ENCODE data around the gene TAS2R46. TPM values are rescaled to one million over a fixed set of nuclear protein-coding genes. Genes with fewer than 3 reads are reported as not detected.

Gene TAS2R46
- total RNA-seq, 1 experiment from 2014 or later = 0.46 TPM

DNA sequence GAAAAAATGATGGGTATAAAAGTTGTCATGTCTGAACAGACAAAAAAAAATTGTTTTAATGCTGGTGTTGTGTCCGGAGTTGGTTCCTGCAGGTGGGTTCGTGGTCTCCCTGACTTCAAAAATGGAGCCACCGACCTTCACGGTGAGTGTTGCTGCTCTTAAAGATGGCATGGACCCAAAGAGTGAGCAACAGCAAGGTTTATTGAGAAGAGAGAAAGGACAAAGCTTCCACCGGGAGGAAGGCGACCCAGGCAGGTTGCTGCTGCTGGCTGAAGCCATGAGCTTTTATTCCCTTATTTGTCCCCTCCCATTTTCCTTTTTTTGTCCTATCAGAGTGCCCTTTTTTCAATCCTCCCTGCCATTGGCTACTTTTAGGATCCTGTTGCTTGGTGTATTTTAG is 30.8 kb downstream of the TAS2R46 start, which contains the start of gene TAS2R31:
TAS2R31 (minus strand) TSS at position 101 of the 400 bp plus-strand sequence; CDS start at position 29, 72 bp downstream.
- no TSS peak for BruUV-seq (replicated peaks)
- POLR2A ChIA-PET = interaction anchor here (0.6 kb wide), 1 partner anchor 672 kb away, joined by 5 read pairs; no protein-coding TSS in a partner anchor
- H3K4me3 ChIP-seq (ENCODE audit: low read depth in 2 of 2, low read length in 2 of 2) = no peak within 1 kb of the TSS
- no peaks in the 10 kb centered on the region for H3K9me3 ChIP-seq (ENCODE audit: control insufficient read depth, insufficient read depth, low read depth, low read length)
- no peak for TF ChIP-seq SIN3A (IDR thresholded peaks at IDR 0.05; ENCODE audit: borderline replicate concordance, insufficient read depth, low read depth, low read length)
- TF ChIP-seq REST (IDR thresholded peaks at IDR 0.05; ENCODE audit: insufficient read depth in 1 of 2, low read depth in 2 of 2, low read length in 1 of 2) = no peak
- TF ChIP-seq POLR2AphosphoS5 (IDR thresholded peaks at IDR 0.05; ENCODE audit: low read depth, low read length) = no peak
- no peak for TF ChIP-seq TCF7L2 (IDR thresholded peaks at IDR 0.05; ENCODE audit: low read depth, low read length)
- TF ChIP-seq CTCF (IDR thresholded peaks at IDR 0.05) = no peak
- in situ Hi-C loops (cut with HindIII; ENCODE audit: low pct_unique_long_range_greater_than_20kb, low sequenced_read_pairs) = no loop called here
- CTCF ChIA-PET = no interaction called here
- H3K27me3 ChIP-seq (ENCODE audit: control insufficient read depth, insufficient read depth, low read length) = no peaks in the 10 kb centered on the region
- H3K36me3 ChIP-seq (ENCODE audit: control insufficient read depth, insufficient read depth, low read length) = no peaks in the 10 kb centered on the region
- no peak for ATAC-seq
- no peaks in the 10 kb centered on the region for H3K4me1 ChIP-seq (ENCODE audit: control insufficient read depth, insufficient read depth, low read length)
- intact Hi-C loops (cut with micrococcal nuclease; ENCODE audit: unreplicated experiment) = loop anchor here (10.0 kb wide), 1 partner anchor 123 kb away; no protein-coding TSS in a partner anchor
- DNase-seq (ENCODE audit: low read depth, low spot score) = no peak
- H3K27ac ChIP-seq (ENCODE audit: low read length) = no peak within 1 kb of the TSS

- no peaks in the 10 kb centered on the region for H3K27me3 ChIP-seq (ENCODE audit: control insufficient read depth, insufficient read depth, low read length)
- no peaks in the 10 kb centered on the region for H3K4me1 ChIP-seq (ENCODE audit: control insufficient read depth, insufficient read depth, low read length)
- ChIA-PET CTCF (no interaction called here), POLR2A (no interaction called here)
- ATAC-seq = no peak
- H3K9me3 ChIP-seq (ENCODE audit: control insufficient read depth, insufficient read depth, low read depth, low read length) = no peaks in the 10 kb centered on the region
- in situ Hi-C loops (cut with HindIII; ENCODE audit: low pct_unique_long_range_greater_than_20kb, low sequenced_read_pairs) = no loop called here
- no peak overlapping the region for H3K27ac ChIP-seq (ENCODE audit: low read length)
- TF ChIP-seq CTCF (IDR thresholded peaks at IDR 0.05) (peak; percentile 13; the same call in 1 of the 2 replicates), POLR2AphosphoS5 (IDR thresholded peaks at IDR 0.05; ENCODE audit: low read depth, low read length) (no peak)
- BruUV-seq (replicated peaks) = no TSS peak
- no peak for DNase-seq (ENCODE audit: low read depth, low spot score)
- intact Hi-C loops (cut with micrococcal nuclease; ENCODE audit: unreplicated experiment) = no loop called here
- H3K36me3 ChIP-seq (ENCODE audit: control insufficient read depth, insufficient read depth, low read length) = no peaks in the 10 kb centered on the region
- no peak overlapping the region for H3K4me3 ChIP-seq (ENCODE audit: low read depth in 2 of 2, low read length in 2 of 2)
Measured at GRCh38 chr12:11026118-11026517, 36.0 kb downstream of the TAS2R46 start.
